Measurements from ENCODE around the gene BCL11A.

- TF ChIP-seq, protein P1, sequence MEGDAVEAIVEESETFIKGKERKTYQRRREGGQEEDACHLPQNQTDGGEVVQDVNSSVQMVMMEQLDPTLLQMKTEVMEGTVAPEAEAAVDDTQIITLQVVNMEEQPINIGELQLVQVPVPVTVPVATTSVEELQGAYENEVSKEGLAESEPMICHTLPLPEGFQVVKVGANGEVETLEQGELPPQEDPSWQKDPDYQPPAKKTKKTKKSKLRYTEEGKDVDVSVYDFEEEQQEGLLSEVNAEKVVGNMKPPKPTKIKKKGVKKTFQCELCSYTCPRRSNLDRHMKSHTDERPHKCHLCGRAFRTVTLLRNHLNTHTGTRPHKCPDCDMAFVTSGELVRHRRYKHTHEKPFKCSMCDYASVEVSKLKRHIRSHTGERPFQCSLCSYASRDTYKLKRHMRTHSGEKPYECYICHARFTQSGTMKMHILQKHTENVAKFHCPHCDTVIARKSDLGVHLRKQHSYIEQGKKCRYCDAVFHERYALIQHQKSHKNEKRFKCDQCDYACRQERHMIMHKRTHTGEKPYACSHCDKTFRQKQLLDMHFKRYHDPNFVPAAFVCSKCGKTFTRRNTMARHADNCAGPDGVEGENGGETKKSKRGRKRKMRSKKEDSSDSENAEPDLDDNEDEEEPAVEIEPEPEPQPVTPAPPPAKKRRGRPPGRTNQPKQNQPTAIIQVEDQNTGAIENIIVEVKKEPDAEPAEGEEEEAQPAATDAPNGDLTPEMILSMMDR (IDR thresholded peaks at IDR 0.05 in 8 of 11, conservative IDR thresholded peaks at IDR 0.05 in 3 of 11), result no peak
- TF ChIP-seq POLR2A (IDR thresholded peaks at IDR 0.05), result no peak
- no peak for TF ChIP-seq POLR2AphosphoS5 (IDR thresholded peaks at IDR 0.05)
These were observed 106.8 kb downstream of the BCL11A start for GRCh38 chr2:60446413-60447267.
